T-helper 2 cell treated with Interferon-gamma antibody and Interleukin-4, amounts not matched to agents 5 μg/mL and 100 μg/mL, for 36 hours (primary cell): Measurements from ENCODE around the gene ACP5.
"Not testable (repeated sequence)": the region's sequence is repeated elsewhere in the genome, so short reads cannot be mapped to it uniquely, and the experiment has no call there.

Experiments
- DNase-seq: peaks from one replicate; pipeline ENCODE4 v3.0.0; 2021; ENCODE audit warnings: low spot score
- H3K27ac Mint-ChIP-seq: one replicate; pipeline ENCODE4 v1.8.0; 2021; ENCODE audit warnings: mild to moderate bottlenecking, mixed read lengths
- H3K27me3 Mint-ChIP-seq: one replicate; pipeline ENCODE4 v1.8.0; 2021; ENCODE audit warnings: low read depth, mixed read lengths
- H3K36me3 Mint-ChIP-seq: one replicate; pipeline ENCODE4 v1.8.0; 2021; ENCODE audit warnings: low read depth, mixed read lengths
- H3K4me1 Mint-ChIP-seq: one replicate; pipeline ENCODE4 v1.8.0; 2021; ENCODE audit warnings: low read depth, mixed read lengths
- H3K4me3 Mint-ChIP-seq: one replicate; pipeline ENCODE4 v1.8.0; 2022; ENCODE audit warnings: mild to moderate bottlenecking, moderate library complexity, mixed read lengths
- H3K9me3 Mint-ChIP-seq: one replicate; pipeline ENCODE4 v1.8.0; 2021; ENCODE audit warnings: mixed read lengths

The ACP5 gene

GRCh38 chr19:11596156-11596555, 18.7 kb upstream of the ACP5 start:
- peaks cover 15% of the 10 kb centered on the region for H3K36me3 Mint-ChIP-seq
- H3K4me3 Mint-ChIP-seq = no peak overlapping the region
- H3K4me1 Mint-ChIP-seq = peaks cover 12% of the 10 kb centered on the region
- no peak for DNase-seq
- peak overlapping the region; percentile 26 for H3K27ac Mint-ChIP-seq
- H3K27me3 Mint-ChIP-seq = no peaks in the 10 kb centered on the region
- H3K9me3 Mint-ChIP-seq = no peaks in the 10 kb centered on the region

DNA sequence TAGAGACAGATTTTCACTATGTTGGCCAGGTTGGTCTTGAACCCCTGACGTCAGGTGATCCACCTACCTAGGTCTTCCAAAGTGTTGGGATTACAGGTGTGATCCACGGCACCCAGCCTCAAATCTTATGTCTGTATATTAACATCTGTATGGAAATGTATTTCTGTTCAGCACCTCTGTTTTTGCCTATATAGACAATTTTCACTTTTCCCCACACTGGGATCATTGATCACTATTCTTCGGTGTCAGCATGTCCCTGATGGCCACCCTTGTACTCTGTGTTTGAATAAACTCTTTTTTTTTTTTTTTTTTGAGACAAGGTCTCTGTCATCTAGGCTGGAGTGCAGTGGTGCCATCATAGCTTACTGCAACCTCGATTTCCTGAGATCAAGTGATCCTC, 16.6 kb upstream of the ACP5 start:
- H3K9me3 Mint-ChIP-seq = no peaks in the 10 kb centered on the region
- H3K36me3 Mint-ChIP-seq = peaks cover 2% of the 10 kb centered on the region
- no peak for DNase-seq
- H3K27me3 Mint-ChIP-seq = no peaks in the 10 kb centered on the region
- no peak overlapping the region for H3K27ac Mint-ChIP-seq
- no peak overlapping the region for H3K4me3 Mint-ChIP-seq
- H3K4me1 Mint-ChIP-seq = peaks cover 12% of the 10 kb centered on the region

DNA sequence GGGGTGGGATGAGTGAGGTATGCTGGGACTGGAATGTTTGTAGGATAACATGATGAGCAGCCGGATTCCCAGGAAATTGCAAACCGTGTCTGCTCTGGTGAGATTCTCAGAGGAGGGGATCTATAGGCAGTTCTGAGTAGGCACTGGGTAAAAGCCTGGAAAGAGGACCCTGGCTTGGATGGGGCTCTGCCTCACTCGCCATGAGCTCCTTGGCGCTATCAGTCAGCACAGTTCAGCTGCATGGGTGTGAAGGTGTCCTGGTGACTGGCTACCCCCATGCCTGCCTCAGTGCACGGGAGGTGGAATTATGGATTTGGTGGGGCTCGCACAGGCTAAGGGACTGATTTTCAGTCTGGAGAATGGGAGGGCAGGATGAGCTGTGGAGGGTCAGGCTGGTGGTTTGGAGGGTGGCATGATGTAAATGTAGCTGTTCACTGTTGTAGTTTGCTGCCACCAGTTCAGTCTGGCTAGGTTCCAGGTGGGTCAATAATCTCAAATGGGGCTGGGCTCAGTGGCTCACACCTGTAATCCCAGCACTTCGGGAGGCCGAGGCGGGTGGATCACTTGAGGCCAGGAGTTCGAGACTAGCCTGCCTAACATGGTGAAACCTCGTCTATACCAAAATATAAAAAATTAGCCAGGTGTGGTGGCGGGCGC, 10.7 kb upstream of the ACP5 start:
- H3K4me3 Mint-ChIP-seq = no peak overlapping the region
- no peaks in the 10 kb centered on the region for H3K36me3 Mint-ChIP-seq
- DNase-seq = no peak
- H3K27me3 Mint-ChIP-seq = no peaks in the 10 kb centered on the region
- H3K4me1 Mint-ChIP-seq = peaks cover 9% of the 10 kb centered on the region
- no peaks in the 10 kb centered on the region for H3K9me3 Mint-ChIP-seq
- peak overlapping the region; percentile 42 for H3K27ac Mint-ChIP-seq

DNA sequence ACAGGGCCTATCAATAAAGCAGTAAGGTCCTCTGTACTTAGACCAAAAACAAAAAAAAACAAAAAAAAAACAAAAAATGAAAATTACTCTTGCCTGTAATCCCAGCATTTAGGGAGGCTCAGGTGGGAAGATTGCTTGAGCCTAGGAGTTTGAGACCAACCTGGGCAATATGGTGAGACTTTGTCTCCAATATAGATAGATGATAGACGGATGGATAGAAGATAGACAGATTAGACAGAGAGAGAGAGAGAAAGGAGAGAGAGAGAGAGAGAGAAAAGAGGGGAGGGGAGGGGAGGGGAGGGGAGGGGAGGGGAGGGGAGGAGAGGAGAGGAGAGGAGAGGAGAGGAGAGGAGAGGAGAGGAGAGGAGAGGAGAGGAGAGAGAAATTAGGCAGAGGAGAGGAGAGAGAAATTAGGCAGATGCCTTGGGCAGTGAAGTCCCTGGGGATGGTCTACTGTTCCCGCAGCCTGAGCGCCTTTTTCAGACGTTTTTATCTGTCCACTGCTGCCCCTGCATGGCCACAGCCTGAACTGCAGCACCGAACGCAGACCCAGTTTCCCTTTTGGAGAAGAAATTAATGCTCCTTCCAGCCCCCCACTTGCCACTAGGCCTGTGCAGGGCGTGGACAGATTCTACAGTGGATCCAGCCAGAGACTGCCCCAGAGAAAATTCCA, 10.0 kb upstream of the ACP5 start:
- Mint-ChIP-seq H3K4me3 (no peak overlapping the region), H3K27ac (peak overlapping the region; percentile 42)

DNA sequence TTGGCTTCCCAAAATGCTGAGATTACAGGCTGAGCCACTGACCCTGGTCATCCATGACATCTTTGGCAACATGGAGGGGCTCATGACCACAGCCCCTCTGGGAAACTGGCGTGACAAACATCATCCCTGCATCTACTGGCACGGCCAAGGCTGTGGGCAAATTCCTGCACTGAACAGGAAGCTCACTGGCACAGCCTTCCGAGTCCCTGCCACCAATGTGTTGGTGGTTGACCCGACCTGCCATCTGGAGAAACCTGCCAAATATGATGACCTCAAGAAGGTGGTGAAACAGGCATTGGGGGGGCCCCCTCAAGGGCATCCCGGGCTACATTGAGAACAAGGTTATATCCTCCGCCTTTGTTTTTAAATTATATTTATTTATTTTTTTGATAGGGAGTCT, 8.9 kb upstream of the ACP5 start:
- H3K36me3 Mint-ChIP-seq = no peaks in the 10 kb centered on the region
- H3K4me1 Mint-ChIP-seq = peaks cover 16% of the 10 kb centered on the region
- H3K4me3 Mint-ChIP-seq = no peak overlapping the region
- H3K27me3 Mint-ChIP-seq = no peaks in the 10 kb centered on the region
- DNase-seq = no peak
- H3K9me3 Mint-ChIP-seq = no peaks in the 10 kb centered on the region
- no peak overlapping the region for H3K27ac Mint-ChIP-seq

More for the DNA sequence above, 10.0 kb upstream of the ACP5 start:
- Mint-ChIP-seq H3K27me3 (no peaks in the 10 kb centered on the region), H3K36me3 (no peaks in the 10 kb centered on the region), H3K9me3 (no peaks in the 10 kb centered on the region), H3K4me1 (peaks cover 9% of the 10 kb centered on the region)
- peak; percentile 74 for DNase-seq

DNA sequence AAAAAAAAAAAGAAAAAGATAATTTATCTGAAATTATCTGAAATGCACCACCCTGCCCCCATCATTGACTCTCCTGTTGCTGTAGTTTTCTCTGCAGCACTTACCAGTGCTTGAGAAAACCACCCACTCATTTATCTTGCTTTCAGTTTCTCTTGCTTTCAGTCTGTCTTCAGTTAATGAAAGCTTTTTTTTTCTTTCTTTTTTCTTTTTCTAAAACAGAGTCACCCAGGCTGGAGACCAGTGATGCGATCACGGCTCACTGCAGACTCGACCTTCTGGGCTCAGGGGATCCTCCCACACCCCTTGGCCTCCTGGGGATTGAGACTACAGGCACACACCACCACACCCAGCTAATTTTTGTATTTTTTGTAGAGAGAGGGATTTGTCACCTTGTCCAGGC, 4.3 kb upstream of the ACP5 start:
- Mint-ChIP-seq H3K4me3 (peak overlapping the region; percentile 74), H3K4me1 (peaks cover 20% of the 10 kb centered on the region)
- peak; percentile 63 for DNase-seq

DNA sequence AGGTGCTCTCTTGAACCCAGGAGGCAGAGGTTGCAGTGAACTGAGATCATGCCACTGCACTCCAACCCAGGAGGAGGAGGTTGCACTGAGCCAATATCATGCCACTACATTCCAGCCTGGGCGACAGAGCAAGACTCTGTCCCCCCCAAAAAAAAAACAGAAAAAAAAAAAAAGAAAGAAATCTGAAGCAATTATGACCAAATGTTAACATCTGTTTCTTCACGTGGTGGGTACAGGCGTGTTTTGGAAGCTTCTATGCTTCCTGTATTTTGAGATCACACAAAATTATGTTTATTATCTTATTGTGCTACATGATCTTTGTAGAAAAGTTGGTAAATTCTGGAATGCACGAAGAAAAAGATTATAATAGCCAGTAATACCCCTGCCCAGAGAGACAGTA, 2.7 kb upstream of the ACP5 start:
- DNase-seq = no peak
- Mint-ChIP-seq H3K36me3 (peaks cover 4% of the 10 kb centered on the region), H3K27me3 (no peaks in the 10 kb centered on the region), H3K4me3 (peak overlapping the region; percentile 9), H3K4me1 (peaks cover 20% of the 10 kb centered on the region), H3K9me3 (no peaks in the 10 kb centered on the region), H3K27ac (peak overlapping the region; percentile 31)

More for the DNA sequence above, 4.3 kb upstream of the ACP5 start:
- Mint-ChIP-seq H3K9me3 (no peaks in the 10 kb centered on the region), H3K27ac (peak overlapping the region; percentile 96), H3K36me3 (no peaks in the 10 kb centered on the region), H3K27me3 (no peaks in the 10 kb centered on the region)

DNA sequence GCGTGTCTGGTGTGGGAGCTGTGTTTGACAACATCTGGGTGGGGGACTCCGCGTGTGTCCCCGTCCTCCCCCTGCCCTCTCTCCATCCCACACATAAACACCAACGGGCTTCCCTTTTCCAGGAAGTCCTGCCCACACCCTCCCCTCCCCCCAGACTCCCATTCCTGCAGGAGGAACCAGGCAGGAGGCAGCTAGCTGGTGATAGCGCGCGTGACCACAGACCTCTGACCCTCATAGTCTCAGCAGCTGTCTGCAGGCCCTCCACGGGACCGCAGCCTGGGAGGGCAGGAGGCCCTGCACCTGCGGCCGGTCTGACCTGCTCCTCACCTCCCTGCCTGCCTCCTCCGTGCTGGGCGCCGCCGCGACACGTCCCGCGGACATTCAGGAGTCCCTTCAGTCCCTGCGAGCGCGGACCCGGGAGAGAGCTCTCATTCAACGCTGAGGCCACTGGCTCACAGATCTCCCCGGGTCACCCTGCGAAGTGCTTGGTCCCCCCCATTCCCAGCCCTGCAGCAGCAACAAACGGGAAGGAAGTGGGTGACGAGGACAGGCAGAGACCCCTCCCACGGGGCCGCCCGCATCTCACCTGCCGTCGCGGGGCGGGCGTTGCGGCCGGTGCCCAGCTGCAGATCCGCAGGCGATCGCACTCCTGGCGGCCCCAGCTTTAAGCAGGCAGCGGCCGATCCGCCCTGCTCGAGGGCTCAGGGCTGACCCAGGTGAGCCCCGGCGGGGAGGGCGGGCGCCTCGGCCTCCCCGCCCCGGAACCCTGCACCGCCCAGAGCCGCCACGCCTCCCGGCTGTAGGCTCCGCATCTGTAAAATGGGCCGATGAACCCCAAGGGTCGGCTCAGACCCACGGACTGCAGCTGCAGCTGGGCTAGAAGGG, 1.1 kb upstream of the ACP5 start:
- H3K27ac Mint-ChIP-seq = peak overlapping the region; percentile 65
- peaks cover 19% of the 10 kb centered on the region for H3K4me1 Mint-ChIP-seq
- no peaks in the 10 kb centered on the region for H3K27me3 Mint-ChIP-seq
- peaks cover 4% of the 10 kb centered on the region for H3K36me3 Mint-ChIP-seq
- no peaks in the 10 kb centered on the region for H3K9me3 Mint-ChIP-seq
- H3K4me3 Mint-ChIP-seq = peak overlapping the region; percentile 79
- peak; percentile 27 for DNase-seq

DNA sequence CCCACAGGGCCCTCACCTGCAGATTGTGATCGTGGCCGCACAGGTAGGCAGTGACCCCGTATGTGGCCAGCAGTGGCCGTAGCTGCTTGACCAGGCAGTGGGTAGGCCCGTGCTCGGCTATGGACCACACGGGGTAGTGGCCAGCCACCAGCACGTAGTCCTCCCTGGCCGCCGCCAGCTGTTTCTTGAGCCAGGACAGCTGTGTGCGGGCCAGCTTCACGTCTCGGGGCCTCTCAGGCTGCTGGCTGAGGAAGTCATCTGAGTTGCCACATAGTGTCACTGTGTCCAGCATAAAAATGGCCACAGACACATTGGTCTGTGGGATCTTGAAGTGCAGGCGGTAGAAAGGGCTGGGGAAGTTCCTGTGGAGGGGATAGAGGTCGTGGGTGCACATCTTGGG, 1.2 kb downstream of the ACP5 start:
- H3K4me1 Mint-ChIP-seq = peaks cover 10% of the 10 kb centered on the region
- DNase-seq = no peak
- H3K9me3 Mint-ChIP-seq = no peaks in the 10 kb centered on the region
- peak overlapping the region; percentile 31 for H3K27ac Mint-ChIP-seq
- H3K4me3 Mint-ChIP-seq = no peak overlapping the region
- peaks cover 4% of the 10 kb centered on the region for H3K36me3 Mint-ChIP-seq
- no peaks in the 10 kb centered on the region for H3K27me3 Mint-ChIP-seq

DNA sequence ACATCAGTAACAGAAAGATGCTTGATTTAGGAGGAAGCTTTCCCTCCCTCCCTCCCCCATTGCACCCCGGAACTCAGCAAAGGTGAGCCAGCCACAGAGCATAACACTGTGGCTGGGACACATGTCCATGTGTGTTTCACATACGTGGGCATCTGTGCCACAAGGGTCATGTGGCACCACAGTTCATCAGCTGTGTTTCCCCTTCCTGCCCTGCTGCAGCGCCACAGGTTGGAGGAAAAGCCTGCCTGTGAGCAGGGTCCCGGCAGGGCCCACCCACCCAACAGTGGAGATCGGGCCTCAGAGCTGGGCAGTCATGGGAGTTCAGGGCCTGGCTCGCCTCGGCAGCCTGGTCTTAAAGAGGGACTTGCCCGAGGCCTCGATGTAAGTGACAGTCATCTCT, 2.8 kb downstream of the ACP5 start:
- Mint-ChIP-seq H3K36me3 (peaks cover 4% of the 10 kb centered on the region), H3K4me1 (peaks cover 5% of the 10 kb centered on the region), H3K4me3 (no peak overlapping the region), H3K27ac (no peak overlapping the region), H3K9me3 (no peaks in the 10 kb centered on the region), H3K27me3 (no peaks in the 10 kb centered on the region)
- DNase-seq = no peak

DNA sequence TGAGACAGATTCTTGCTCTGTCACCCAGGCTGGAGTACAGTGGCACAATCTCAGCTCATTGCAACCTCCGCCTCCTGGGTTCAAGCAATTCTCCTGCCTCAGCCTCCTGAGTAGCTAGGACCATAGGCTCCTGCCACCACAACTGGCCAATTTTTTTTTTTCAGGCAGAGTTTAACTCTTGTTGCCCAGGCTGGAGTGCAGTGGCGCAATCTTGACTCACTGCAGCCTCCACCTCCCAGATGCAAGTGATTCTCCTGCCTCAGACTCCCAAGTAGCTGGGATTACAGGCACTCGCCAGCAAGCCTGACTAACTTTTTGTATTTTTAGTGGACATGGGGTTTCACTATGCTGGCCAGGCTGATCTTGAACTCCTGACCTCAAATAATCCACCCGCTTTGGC, 3.7 kb downstream of the ACP5 start:
- DNase-seq, H3K9me3 Mint-ChIP-seq, H3K27me3 Mint-ChIP-seq, H3K4me1 Mint-ChIP-seq, H3K36me3 Mint-ChIP-seq, H3K27ac Mint-ChIP-seq, H3K4me3 Mint-ChIP-seq: not testable (repeated sequence)

- not testable (repeated sequence) for H3K9me3 Mint-ChIP-seq, DNase-seq, H3K27me3 Mint-ChIP-seq, H3K4me3 Mint-ChIP-seq, H3K4me1 Mint-ChIP-seq, H3K36me3 Mint-ChIP-seq, H3K27ac Mint-ChIP-seq
These were observed 4.1 kb downstream of the ACP5 start for GRCh38 chr19:11573354-11573753.

- no peak for DNase-seq
- H3K36me3 Mint-ChIP-seq = peaks cover 6% of the 10 kb centered on the region
- no peaks in the 10 kb centered on the region for H3K27me3 Mint-ChIP-seq
- H3K9me3 Mint-ChIP-seq = no peaks in the 10 kb centered on the region
- H3K27ac Mint-ChIP-seq = no peak overlapping the region
- peaks cover 16% of the 10 kb centered on the region for H3K4me1 Mint-ChIP-seq
- no peak overlapping the region for H3K4me3 Mint-ChIP-seq
These were observed 7.4 kb downstream of the ACP5 start for GRCh38 chr19:11570039-11570462.

- H3K9me3 Mint-ChIP-seq = no peaks in the 10 kb centered on the region
These were observed 11.3 kb downstream of the ACP5 start for GRCh38 chr19:11566164-11566563.

More at GRCh38 chr19:11566164-11566563, 11.3 kb downstream of the ACP5 start:
- Mint-ChIP-seq H3K27me3 (no peaks in the 10 kb centered on the region), H3K27ac (peak overlapping the region; percentile 80), H3K4me3 (no peak overlapping the region), H3K4me1 (peaks cover 25% of the 10 kb centered on the region), H3K36me3 (peaks cover 6% of the 10 kb centered on the region)
- DNase-seq = no peak
